HL-60 (cell line): ENCODE measurements around the gene TLR3.

ENCODE experiments used
- DNase-seq, 2 experiments: peaks; one replicate each; pipeline ENCODE4 v3.0.0-alpha.2; 2010 to 2020; ENCODE audit warnings: low read depth in 1 of 2, low spot score in 1 of 2
- H3K27ac ChIP-seq: fragments of 250-450 bp; sonication (Bioruptor Pico); replicated peaks from 2 replicates; pipeline ENCODE4 v1.5.1; 2020; ENCODE audit warnings: mild to moderate bottlenecking, moderate library complexity
- H3K27me3 ChIP-seq: fragments of 250-450 bp; sonication (Bioruptor Pico); 2 replicates; pipeline ENCODE4 v1.5.1; 2021; ENCODE audit warnings: mild to moderate bottlenecking, moderate library complexity; ENCODE audit not compliant: insufficient read depth, poor library complexity, severe bottlenecking
- H3K4me3 ChIP-seq: replicated peaks from 2 replicates; pipeline ENCODE4 v1.5.1; 2011; ENCODE audit warnings: mild to moderate bottlenecking, control low read depth, low read length; ENCODE audit not compliant: insufficient read depth
- GABPA ChIP-seq: IDR thresholded peaks from 2 replicates; pipeline ENCODE4 v1.6.1; 2012; ENCODE audit warnings: low read depth
- POLR2AphosphoS5 ChIP-seq: IDR thresholded peaks from 2 replicates; pipeline ENCODE4 v1.6.1; 2012; ENCODE audit warnings: low read depth
- SPI1 ChIP-seq: IDR thresholded peaks from 2 replicates; pipeline ENCODE4 v1.6.1; 2012; ENCODE audit warnings: low read depth, mild to moderate bottlenecking, borderline replicate concordance
- TF ChIP-seq, protein P1 (sequence below): IDR thresholded peaks from 2 replicates; pipeline ENCODE4 v1.6.1; 2012; ENCODE audit warnings: low read depth; ENCODE audit not compliant: insufficient replicate concordance
- TF ChIP-seq, protein P2 (sequence below): IDR thresholded peaks from one replicate; pipeline ENCODE4 v1.5.1; 2011; ENCODE audit warnings: low read length, control low read depth, inconsistent platforms; ENCODE audit not compliant: insufficient read depth

Gene TLR3

DNA sequence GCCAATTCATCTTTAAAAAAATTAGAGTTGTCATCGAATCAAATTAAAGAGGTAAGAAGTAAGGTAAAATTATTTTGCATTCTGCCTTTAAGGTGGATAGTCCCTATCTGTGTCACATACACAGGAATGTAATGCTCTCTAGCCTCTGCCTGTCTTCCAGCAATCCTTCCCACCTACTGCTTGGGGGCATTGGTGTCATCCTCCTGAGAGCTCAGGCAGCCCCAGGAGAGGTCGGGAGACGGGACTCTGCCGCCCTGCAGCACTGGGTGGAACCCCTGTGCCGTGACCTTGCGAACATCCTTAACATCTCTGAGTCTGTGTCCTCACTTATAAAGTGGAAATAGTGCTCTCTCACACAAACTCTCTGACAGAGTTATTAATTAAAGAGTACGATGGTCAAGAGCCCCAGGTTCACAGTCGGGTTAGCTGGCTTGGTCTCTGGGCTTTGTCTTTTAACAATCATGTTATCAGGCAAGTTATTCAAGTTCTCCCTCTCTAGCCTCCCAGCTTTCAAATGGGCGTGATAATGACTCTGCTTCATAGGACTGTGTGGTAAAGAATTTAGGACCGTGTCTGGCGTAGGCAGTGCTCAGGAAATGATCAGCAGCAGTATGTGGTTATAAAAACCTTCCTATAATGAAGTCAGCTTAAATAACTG is 10.2 kb downstream of the TLR3 start:
- TF ChIP-seq POLR2AphosphoS5 (no peak), SPI1 (no peak), GABPA (no peak)
- TF ChIP-seq, protein P1, sequence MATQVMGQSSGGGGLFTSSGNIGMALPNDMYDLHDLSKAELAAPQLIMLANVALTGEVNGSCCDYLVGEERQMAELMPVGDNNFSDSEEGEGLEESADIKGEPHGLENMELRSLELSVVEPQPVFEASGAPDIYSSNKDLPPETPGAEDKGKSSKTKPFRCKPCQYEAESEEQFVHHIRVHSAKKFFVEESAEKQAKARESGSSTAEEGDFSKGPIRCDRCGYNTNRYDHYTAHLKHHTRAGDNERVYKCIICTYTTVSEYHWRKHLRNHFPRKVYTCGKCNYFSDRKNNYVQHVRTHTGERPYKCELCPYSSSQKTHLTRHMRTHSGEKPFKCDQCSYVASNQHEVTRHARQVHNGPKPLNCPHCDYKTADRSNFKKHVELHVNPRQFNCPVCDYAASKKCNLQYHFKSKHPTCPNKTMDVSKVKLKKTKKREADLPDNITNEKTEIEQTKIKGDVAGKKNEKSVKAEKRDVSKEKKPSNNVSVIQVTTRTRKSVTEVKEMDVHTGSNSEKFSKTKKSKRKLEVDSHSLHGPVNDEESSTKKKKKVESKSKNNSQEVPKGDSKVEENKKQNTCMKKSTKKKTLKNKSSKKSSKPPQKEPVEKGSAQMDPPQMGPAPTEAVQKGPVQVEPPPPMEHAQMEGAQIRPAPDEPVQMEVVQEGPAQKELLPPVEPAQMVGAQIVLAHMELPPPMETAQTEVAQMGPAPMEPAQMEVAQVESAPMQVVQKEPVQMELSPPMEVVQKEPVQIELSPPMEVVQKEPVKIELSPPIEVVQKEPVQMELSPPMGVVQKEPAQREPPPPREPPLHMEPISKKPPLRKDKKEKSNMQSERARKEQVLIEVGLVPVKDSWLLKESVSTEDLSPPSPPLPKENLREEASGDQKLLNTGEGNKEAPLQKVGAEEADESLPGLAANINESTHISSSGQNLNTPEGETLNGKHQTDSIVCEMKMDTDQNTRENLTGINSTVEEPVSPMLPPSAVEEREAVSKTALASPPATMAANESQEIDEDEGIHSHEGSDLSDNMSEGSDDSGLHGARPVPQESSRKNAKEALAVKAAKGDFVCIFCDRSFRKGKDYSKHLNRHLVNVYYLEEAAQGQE: no peak
- TF ChIP-seq, protein P2, sequence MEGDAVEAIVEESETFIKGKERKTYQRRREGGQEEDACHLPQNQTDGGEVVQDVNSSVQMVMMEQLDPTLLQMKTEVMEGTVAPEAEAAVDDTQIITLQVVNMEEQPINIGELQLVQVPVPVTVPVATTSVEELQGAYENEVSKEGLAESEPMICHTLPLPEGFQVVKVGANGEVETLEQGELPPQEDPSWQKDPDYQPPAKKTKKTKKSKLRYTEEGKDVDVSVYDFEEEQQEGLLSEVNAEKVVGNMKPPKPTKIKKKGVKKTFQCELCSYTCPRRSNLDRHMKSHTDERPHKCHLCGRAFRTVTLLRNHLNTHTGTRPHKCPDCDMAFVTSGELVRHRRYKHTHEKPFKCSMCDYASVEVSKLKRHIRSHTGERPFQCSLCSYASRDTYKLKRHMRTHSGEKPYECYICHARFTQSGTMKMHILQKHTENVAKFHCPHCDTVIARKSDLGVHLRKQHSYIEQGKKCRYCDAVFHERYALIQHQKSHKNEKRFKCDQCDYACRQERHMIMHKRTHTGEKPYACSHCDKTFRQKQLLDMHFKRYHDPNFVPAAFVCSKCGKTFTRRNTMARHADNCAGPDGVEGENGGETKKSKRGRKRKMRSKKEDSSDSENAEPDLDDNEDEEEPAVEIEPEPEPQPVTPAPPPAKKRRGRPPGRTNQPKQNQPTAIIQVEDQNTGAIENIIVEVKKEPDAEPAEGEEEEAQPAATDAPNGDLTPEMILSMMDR: no peak
- H3K4me3 ChIP-seq: no peak overlapping the region
- no peak for DNase-seq
- peaks cover 5% of the 10 kb centered on the region for H3K27me3 ChIP-seq
- no peak overlapping the region for H3K27ac ChIP-seq

DNA sequence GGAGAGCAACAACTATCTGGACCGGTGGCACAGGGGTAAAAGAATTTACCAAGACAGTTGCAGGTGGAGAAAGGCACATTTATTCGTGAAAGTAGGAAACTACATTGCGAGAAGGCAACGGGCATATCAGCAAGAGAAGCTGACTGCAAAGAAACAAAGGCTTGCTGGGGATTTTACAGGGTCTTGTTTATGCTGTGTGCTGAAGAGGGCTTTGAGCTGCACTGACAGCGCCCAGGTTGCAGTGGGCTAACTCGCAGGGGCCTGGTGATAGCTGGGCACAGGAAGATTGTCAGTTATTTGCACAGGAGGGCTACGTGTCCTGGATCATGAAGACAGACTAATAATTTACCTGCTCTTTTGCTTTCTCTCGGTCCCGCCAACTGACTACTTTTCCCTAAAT is 10.7 kb downstream of the TLR3 start:
- Histone ChIP-seq H3K27ac (no peak overlapping the region), H3K4me3 (no peak overlapping the region), H3K27me3 (peaks cover 5% of the 10 kb centered on the region)
- no peak for DNase-seq
- TF ChIP-seq, protein P1: no peak
- TF ChIP-seq POLR2AphosphoS5 (no peak), GABPA (no peak), SPI1 (no peak)
- TF ChIP-seq, protein P2: no peak

DNA sequence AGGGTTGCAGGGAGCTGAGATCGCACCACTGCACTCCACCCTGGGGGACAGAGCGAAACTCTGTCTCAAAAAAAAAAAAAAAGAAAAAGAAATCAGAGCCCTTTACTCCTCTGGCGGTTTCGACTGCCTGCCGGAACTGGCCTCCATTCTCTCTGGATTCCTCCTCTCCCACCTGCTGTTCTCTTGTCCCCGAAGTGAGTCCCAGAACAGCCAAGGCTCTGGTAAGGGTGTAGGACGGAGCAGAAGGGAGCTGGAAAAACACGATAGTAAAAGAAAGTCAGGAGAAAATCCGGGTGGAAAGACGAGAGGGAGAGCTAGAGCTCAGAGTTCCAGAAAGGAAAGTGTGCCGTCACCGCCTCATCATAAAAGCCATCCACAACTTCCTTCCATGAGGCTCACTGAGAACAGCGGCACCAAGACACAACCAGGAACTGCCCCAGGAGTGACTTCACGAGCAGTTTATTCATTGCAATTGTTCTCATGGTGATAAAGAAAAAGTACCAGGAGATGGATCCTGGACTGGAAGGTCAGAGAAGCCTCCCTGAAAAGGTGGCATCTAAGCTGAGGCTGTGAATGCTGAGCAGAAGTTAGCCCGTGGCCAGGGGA is 12.3 kb downstream of the TLR3 start:
- peaks cover 5% of the 10 kb centered on the region for H3K27me3 ChIP-seq
- H3K27ac ChIP-seq: no peak overlapping the region
- no peak overlapping the region for H3K4me3 ChIP-seq
- TF ChIP-seq GABPA (no peak), POLR2AphosphoS5 (no peak), SPI1 (no peak)
- TF ChIP-seq, protein P2: no peak
- TF ChIP-seq, protein P1: no peak
- DNase-seq: no peak
